HCT116 (cell line): Measurements from ENCODE around the gene PKDCC. TPM values are rescaled to one million over a fixed set of nuclear protein-coding genes. Genes with fewer than 3 reads are reported as not detected.

Experiments
- ATAC-seq: fragments of 200-7000 bp; cut with Tn5 transposase; 2 replicates; pipeline ENCODE4 v1.9.1; 2020; ENCODE audit warnings: mild to moderate bottlenecking, moderate library complexity
- BruUV-seq: library from RNA; stranded (reverse); fragments of 400-500 nt; replicated peaks from 2 replicates; lab custom pipeline; 2021; lab: Mats Ljungman, UMichigan
- CTCF ChIA-PET: fragments of 300-600 bp; sonication (Branson Sonifier 250); formaldehyde crosslinking; loops from one replicate; lab custom pipeline; 2021; ENCODE audit warnings: antibody characterized with exemption; lab: Charles Lee
- POLR2A ChIA-PET: fragments of 300-600, 350-600 bp; sonication (Branson Sonifier 250); formaldehyde crosslinking; loops from one replicate; lab custom pipeline; 2021; ENCODE audit warnings: antibody characterized with exemption; lab: Charles Lee
- RAD21 ChIA-PET, 2 experiments: fragments of 300-600 bp; sonication (Branson Sonifier 250); formaldehyde crosslinking; loops; one replicate each; lab custom pipeline; 2023; ENCODE audit warnings: low total read pairs in 2 of 2; ENCODE audit not compliant: uncharacterized antibody in 2 of 2, unreplicated experiment in 2 of 2, low non-redundant PET in 1 of 2; lab: Charles Lee
- DNase-seq: peaks from one replicate; pipeline ENCODE4 v3.0.0-alpha.2; 2010; ENCODE audit warnings: low read depth, low spot score
- H2AFZ ChIP-seq: fragments of 200-600 bp; shearing (Covaris generic), sonication (generic); 2 replicates; pipeline ENCODE4 v1.6.1; 2017; ENCODE audit warnings: low read depth, mixed run types, mixed read lengths, antibody characterized with exemption, low read length; ENCODE audit not compliant: poor library complexity, severe bottlenecking
- H3K27ac ChIP-seq: 2 replicates; pipeline ENCODE4 v1.5.1; 2012; ENCODE audit warnings: low read depth, low read length
- H3K27me3 ChIP-seq: fragments of 200-600 bp; sonication (generic); 2 replicates; pipeline ENCODE4 v1.6.1; 2016; ENCODE audit warnings: mixed run types, low read length, mixed read lengths; ENCODE audit not compliant: insufficient read depth
- H3K36me3 ChIP-seq, 2 experiments: fragments of 200-500 bp in 1 of 2; fragments of 200-600 bp in 1 of 2; sonication (Bioruptor generic) in 1 of 2; sonication (generic) in 1 of 2; 2 replicates each; pipeline versions ENCODE4 v1.5.1 to v1.6.1; 2014 to 2016; ENCODE audit warnings: low read length in 2 of 2, inconsistent platforms in 1 of 2, mixed read lengths in 1 of 2, mixed run types in 1 of 2; ENCODE audit not compliant: insufficient read depth in 2 of 2, control insufficient read depth in 1 of 2
- H3K4me1 ChIP-seq, 2 experiments: fragments of 200-600 bp in 1 of 2; sonication (generic) in 1 of 2; 2 replicates each; pipeline versions ENCODE4 v1.5.1 to v1.6.1; 2012 to 2017; ENCODE audit warnings: low read length in 2 of 2, inconsistent platforms in 1 of 2, mild to moderate bottlenecking in 1 of 2, mixed read lengths in 1 of 2, mixed run types in 1 of 2, moderate library complexity in 1 of 2; ENCODE audit not compliant: insufficient read depth in 2 of 2, control insufficient read depth in 1 of 2
- H3K4me2 ChIP-seq: fragments of 200-600 bp; sonication (generic); 2 replicates; pipeline ENCODE4 v1.6.1; 2017; ENCODE audit warnings: mixed run types, low read length, mixed read lengths
- H3K4me3 ChIP-seq, 2 experiments: fragments of 200-600 bp in 1 of 2; sonication (generic) in 1 of 2; replicated peaks in 1 of 2; 2 replicates each; pipeline ENCODE4 v1.5.1; 2011 to 2016; ENCODE audit warnings: low read length in 2 of 2, control low read depth in 1 of 2, low read depth in 1 of 2, mild to moderate bottlenecking in 1 of 2, mixed read lengths in 1 of 2, mixed run types in 1 of 2
- H3K79me2 ChIP-seq: fragments of 200-600 bp; sonication (generic); 2 replicates; pipeline ENCODE4 v1.6.1; 2017; ENCODE audit warnings: mild to moderate bottlenecking, mixed run types, low read length, moderate library complexity, mixed read lengths; ENCODE audit not compliant: insufficient read depth
- H3K9ac ChIP-seq: fragments of 200-600 bp; sonication (generic); 2 replicates; pipeline ENCODE4 v1.6.1; 2016; ENCODE audit warnings: low read length, mixed read lengths
- H3K9me2 ChIP-seq: fragments of 200-600 bp; sonication (generic), shearing (Covaris generic); 2 replicates; pipeline ENCODE4 v1.6.1; 2017; ENCODE audit warnings: mixed run types, mild to moderate bottlenecking, moderate library complexity; ENCODE audit not compliant: insufficient read depth
- H3K9me3 ChIP-seq, 2 experiments: fragments of 200-500 bp in 1 of 2; fragments of 200-600 bp in 1 of 2; sonication (Bioruptor generic) in 1 of 2; sonication (generic) in 1 of 2; 2 replicates each; pipeline ENCODE4 v1.6.1; 2014 to 2017; ENCODE audit warnings: low read length in 2 of 2, mixed read lengths in 2 of 2, inconsistent platforms in 1 of 2, low read depth in 1 of 2, mild to moderate bottlenecking in 1 of 2, mixed run types in 1 of 2, moderate library complexity in 1 of 2; ENCODE audit not compliant: control insufficient read depth in 1 of 2, insufficient read depth in 1 of 2
- H4K20me1 ChIP-seq: fragments of 200-600 bp; sonication (generic), shearing (Covaris generic); 2 replicates; pipeline ENCODE4 v1.6.1; 2017; ENCODE audit warnings: mixed run types, mild to moderate bottlenecking, moderate library complexity; ENCODE audit not compliant: insufficient read depth
- CBX3 ChIP-seq: IDR thresholded peaks from 2 replicates; pipeline ENCODE4 v1.6.1; 2012; ENCODE audit warnings: low read depth
- CEBPB ChIP-seq: IDR thresholded peaks from 2 replicates; pipeline ENCODE4 v1.6.1; 2012; ENCODE audit warnings: low read depth
- EGR1 ChIP-seq: IDR thresholded peaks from 2 replicates; pipeline ENCODE4 v1.6.1; 2012; ENCODE audit warnings: low read depth
- ELF1 ChIP-seq: IDR thresholded peaks from 2 replicates; pipeline ENCODE4 v1.6.1; 2012; ENCODE audit warnings: low read depth, borderline replicate concordance
- EZH2 ChIP-seq: fragments of 200-600 bp; sonication (generic); IDR thresholded peaks from 2 replicates; pipeline ENCODE4 v1.6.1; 2017; ENCODE audit warnings: antibody characterized with exemption, mixed run types
- EZH2phosphoT487 ChIP-seq: fragments of 200-600 bp; IDR thresholded peaks from 2 replicates; pipeline ENCODE4 v1.6.1; 2018; ENCODE audit warnings: antibody characterized with exemption, borderline replicate concordance
- FOSL1 ChIP-seq: IDR thresholded peaks from 2 replicates; pipeline ENCODE4 v1.6.1; 2012; ENCODE audit warnings: low read depth
- JUND ChIP-seq: IDR thresholded peaks from 2 replicates; pipeline ENCODE4 v1.6.1; 2012
- POLR2AphosphoS5 ChIP-seq: IDR thresholded peaks from 2 replicates; pipeline ENCODE4 v1.6.1; 2011; ENCODE audit warnings: mild to moderate bottlenecking, low read depth, low read length, moderate library complexity
- RAD21 ChIP-seq: IDR thresholded peaks from 2 replicates; pipeline ENCODE4 v1.6.1; 2012; ENCODE audit warnings: low read depth, mild to moderate bottlenecking
- REST ChIP-seq: IDR thresholded peaks from 2 replicates; pipeline ENCODE4 v1.6.1; 2012; ENCODE audit warnings: low read depth
- SRF ChIP-seq: IDR thresholded peaks from 2 replicates; pipeline ENCODE4 v1.6.1; 2012; ENCODE audit warnings: low read depth
- YY1 ChIP-seq: IDR thresholded peaks from 2 replicates; pipeline ENCODE4 v1.6.1; 2011; ENCODE audit warnings: low read length, low read depth, moderate library complexity, mild to moderate bottlenecking; ENCODE audit not compliant: insufficient replicate concordance; ENCODE audit errors: extremely low read depth
- ZNF274 ChIP-seq: fragments of 200-500 bp; sonication (Bioruptor generic); IDR thresholded peaks from 2 replicates; pipeline ENCODE4 v1.6.1; 2014; ENCODE audit warnings: mild to moderate bottlenecking, low read depth, low read length, inconsistent platforms
- intact Hi-C: fragments of 100-400 bp; cut with micrococcal nuclease; formaldehyde crosslinking; loops from 2 replicates; pipeline ENCODE4 v1.10.0; 2022
- total RNA-seq: library from RNA; stranded (reverse); gene quantifications from one replicate; pipeline ENCODE4 v1.2.1, GENCODE V29; 2021; ENCODE audit not compliant: unreplicated experiment

Gene PKDCC
- total RNA-seq, 1 experiment from 2014 or later, result 0.84 TPM

- CTCF ChIA-PET, result interaction anchor here (10.1 to 10.8 kb wide), 2 partner anchors 212 to 228 kb away, joined by 117 to 158 read pairs; no protein-coding TSS in a partner anchor
- no peak overlapping the region for H3K9ac ChIP-seq
- RAD21 ChIA-PET, result no interaction called here
- no TSS peak for BruUV-seq
- H3K4me1 ChIP-seq, result no peaks in the 10 kb centered on the region
- H4K20me1 ChIP-seq, result no peaks in the 10 kb centered on the region
- POLR2A ChIA-PET, result no interaction called here
- H3K9me3 ChIP-seq, result no peaks in the 10 kb centered on the region
- no peak overlapping the region for H3K4me2 ChIP-seq
- no peaks in the 10 kb centered on the region for H3K36me3 ChIP-seq
- H2AFZ ChIP-seq, result no peak overlapping the region
- H3K9me2 ChIP-seq, result no peaks in the 10 kb centered on the region
- intact Hi-C loops, result no loop called here
- TF ChIP-seq RAD21 (no peak), CBX3 (no peak), CEBPB (no peak), EZH2 (no peak), FOSL1 (no peak), ELF1 (no peak), YY1 (no peak), JUND (no peak)
- no peaks in the 10 kb centered on the region for H3K79me2 ChIP-seq
- no peak overlapping the region for H3K27ac ChIP-seq
- peaks cover 6% of the 10 kb centered on the region; the same call in 1 of the 2 replicates for H3K27me3 ChIP-seq
- DNase-seq (no peak), ATAC-seq (no peak)
- no peak overlapping the region for H3K4me3 ChIP-seq
These were observed 34.2 kb downstream of the PKDCC start for GRCh38 chr2:42082016-42082415.

- POLR2A ChIA-PET, result no interaction called here
- Histone ChIP-seq H3K79me2 (no peaks in the 10 kb centered on the region), H2AFZ (no peak overlapping the region), H3K4me2 (no peak overlapping the region), H3K27me3 (no peaks in the 10 kb centered on the region; the same call in 1 of the 2 replicates), H4K20me1 (no peaks in the 10 kb centered on the region), H3K36me3 (no peaks in the 10 kb centered on the region), H3K9ac (no peak overlapping the region), H3K4me3 (no peak overlapping the region), H3K9me3 (no peaks in the 10 kb centered on the region), H3K27ac (no peak overlapping the region), H3K4me1 (no peaks in the 10 kb centered on the region), H3K9me2 (no peaks in the 10 kb centered on the region)
- ATAC-seq, result no peak
- BruUV-seq, result no TSS peak
- DNase-seq, result no peak
- TF ChIP-seq SRF, result no peak
- no peak for TF ChIP-seq POLR2AphosphoS5
- TF ChIP-seq EZH2phosphoT487, result no peak
- TF ChIP-seq RAD21, result no peak
- no peak for TF ChIP-seq ZNF274
- TF ChIP-seq EGR1, result no peak
- TF ChIP-seq REST, result no peak
- no peak for TF ChIP-seq CBX3
- intact Hi-C loops, result no loop called here
- CTCF ChIA-PET, result interaction anchor here (10.1 to 10.8 kb wide), 2 partner anchors 214 to 231 kb away, joined by 117 to 158 read pairs; no protein-coding TSS in a partner anchor
- RAD21 ChIA-PET, result no interaction called here
These were observed 36.4 kb downstream of the PKDCC start for GRCh38 chr2:42084231-42084671.
